ENCODE results near the gene GET3.
A peak's percentile ranks its signal among the peaks of the same experiment; 100 is the strongest.
"Not testable (repeated sequence)": the region's sequence is repeated elsewhere in the genome, so short reads cannot be mapped to it uniquely, and the experiment has no call there.

The GET3 gene

DNA sequence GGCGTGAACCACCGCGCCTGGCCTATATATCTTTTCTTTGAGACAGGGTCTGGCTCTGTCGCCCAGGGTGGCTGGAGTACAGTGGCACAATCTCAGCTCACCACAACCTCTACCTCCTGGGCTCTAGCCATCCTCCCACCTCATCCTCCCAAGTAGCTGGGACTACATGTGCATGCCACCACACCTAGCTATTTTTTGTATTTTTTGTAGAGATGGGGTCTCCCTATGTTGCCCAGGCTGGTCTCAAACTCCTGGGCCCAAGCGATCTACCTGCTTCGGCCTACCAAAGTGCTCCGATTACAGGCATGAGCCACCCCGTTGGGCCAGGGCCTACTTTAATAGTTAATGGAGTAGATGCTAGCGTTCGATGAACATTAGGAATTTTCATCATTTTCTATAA lies 17.0 kb upstream of the GET3 start:
- no peak for DNase-seq

DNA sequence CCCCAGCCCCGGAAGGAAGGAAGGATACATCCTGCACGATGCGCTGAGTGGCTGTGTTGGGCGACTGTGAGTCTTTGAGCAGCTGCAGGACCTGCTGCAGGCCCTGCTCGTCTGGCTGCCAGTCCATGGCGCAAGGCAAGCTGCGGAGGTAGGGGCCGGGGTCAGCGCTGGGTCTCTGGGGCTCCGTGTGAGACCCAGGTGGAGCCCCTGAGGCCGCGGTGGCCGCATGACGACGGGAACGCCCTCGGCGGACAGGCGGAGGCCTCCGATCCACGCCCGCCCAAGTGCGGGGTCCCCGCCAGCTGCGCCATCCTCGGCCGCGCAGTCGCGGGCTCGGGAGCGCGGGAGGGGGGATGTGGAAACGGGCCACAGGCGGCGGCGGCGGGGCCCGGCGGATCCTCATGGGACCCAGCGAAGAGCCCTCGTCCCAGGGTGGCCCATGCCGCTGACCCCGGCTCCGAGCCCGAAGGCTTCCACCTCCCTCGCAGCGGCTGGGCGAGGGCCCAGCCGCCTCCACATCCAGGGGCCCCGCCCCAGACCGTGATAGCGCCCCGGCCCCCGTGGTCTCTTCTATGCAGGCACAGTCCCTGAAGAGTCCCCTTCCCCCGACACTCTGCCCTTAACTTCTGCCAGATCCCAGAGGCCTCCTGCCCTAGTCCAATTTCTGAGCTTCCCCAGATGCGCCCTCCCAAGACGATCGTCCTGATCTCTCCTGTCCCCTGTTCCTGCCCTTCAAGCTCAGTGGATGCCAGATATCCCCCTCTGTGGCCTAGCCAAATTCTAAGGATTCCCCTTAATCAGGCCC lies 16.2 kb upstream of the GET3 start:
- DNase-seq: no peak

DNA sequence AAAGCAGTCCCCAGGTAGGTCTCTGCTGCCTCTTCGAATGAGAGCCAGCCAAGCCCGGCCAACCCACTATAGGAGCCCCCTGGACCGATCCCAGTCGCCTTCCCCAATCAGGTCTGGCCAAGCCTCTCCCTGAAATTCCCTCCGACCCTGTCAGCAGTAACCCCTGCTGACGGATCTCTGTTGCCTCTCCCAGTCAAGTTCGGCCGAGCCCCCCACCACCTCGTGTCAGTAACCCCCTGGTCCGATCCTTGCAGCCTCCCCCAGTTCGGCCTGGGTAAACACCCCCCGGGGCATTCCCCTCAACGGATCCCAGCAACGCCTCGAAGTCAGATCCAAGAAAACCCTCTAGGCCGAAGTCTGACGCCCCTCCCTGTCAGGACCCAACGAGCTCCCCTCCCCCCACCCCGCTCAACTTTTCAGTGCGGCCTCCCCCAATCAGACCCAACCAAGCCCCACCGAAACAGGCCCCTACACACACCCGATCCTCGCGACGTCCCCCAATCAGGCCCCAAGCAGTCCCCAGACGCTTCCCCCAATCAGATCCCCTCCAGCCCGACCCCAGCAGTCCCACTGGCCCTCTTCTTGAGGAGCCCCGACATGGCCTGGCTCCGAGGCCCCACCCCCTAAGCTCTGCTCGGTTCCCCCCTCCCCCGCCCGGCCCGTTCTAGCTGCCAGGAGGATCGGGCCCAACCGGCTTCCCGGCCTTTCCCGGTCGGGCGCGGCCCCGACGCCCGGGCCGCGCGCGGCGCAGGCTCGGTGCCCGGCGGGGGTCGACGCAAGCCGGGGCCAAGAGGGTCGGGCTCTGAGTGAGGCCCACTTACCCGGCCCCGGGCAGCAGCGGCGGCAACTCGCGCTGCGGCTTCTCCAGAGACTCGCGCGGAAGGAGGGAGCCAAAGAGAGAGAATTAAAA lies 15.4 kb upstream of the GET3 start:
- DNase-seq: peak; percentile 75

DNA sequence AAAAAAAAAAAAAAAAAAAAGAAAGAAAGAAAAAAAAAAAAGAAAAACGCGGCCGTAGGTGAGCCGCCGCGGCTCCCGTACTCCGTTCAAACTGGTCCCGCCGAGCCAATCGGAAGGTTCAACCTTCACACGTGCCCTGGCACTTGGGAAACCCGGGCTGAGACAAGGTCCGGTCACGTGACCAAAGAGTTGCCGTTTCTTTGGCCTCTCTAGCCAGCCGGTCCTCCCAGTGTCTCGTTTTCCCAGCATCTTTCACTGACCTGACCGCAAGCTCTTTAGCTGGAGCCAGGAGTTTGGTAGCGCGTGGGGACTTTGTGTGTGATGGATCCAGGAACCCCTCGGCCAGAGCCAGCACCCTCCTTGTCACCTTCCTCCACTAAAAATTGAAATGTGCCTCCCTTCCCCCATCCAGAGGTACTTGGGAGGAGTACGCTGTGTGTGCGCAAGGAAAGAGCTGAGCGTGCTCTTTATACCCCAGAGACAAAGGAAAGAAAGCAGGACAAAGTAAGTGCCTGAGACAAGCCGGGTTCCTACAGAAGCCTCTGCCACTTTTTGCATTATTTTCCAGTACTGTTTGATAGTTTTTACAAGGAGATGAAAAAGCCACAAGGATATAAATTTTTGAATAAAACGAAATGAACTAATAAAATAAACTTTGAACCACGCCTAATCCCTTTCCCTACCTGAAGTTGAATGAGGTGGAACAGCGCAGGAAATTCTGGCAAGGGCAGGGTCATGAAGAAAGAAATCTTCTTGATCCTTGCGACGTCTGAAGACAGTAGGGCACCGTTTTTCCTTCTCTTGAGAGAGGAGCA lies 14.5 kb upstream of the GET3 start:
- DNase-seq: peak; percentile 100

DNA sequence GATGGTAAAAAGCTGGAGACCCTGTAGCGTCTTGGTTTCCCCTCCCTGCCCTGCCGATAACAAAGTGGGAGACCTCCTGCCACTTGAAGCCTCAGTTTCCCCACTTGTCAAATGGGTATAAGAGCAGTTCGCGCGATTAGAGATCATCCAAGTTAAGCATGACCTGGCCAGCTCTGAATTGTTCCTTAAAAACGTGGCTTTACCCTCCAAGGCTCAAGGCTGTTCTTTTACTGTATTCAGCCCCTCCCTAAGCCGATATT lies 14.0 kb upstream of the GET3 start:
- DNase-seq: no peak

DNA sequence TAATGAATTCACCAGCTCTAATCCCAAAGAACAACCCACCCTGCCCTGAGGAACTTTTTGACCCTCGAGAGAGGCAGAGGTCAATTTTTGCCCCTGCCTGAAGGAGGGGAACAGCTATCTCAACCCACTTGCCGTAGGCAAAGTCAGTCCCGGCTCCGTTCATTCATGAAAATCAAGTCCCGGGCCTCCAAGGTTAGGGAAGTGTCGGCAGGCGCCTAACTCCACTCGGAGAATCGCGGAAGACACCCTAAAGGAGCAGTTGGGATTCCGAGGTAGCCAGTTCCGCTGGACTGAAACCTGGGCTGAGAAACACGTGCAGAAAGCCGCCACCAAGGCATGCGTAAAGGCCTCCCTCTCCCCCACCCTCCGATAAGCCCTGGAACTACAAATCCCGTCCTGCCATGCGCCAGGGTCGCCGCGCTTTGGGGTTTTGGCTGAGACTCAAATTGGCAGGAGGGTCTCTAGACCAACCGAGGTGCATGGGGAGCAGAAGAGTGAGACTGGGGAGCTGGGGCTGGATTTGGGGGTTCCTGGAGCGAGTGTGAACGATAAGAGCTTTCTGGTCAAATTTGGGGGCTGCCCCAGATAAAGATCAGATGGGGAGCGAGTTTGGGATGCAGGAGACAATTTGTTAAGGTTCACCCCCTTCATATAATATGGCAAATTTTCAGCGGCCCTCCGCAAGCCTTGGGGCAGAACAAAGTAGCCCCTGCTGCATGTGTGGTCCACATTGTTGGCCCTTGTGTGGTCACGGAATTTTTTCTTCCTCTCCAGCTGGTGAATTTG lies 13.5 kb upstream of the GET3 start, which contains the start of gene TNPO2:
TSS of gene TNPO2 (minus strand) at position 292 of the 786 bp plus-strand sequence. CDS start 2,955 bp downstream, outside the sequence.
- peak; percentile 64 for DNase-seq

DNA sequence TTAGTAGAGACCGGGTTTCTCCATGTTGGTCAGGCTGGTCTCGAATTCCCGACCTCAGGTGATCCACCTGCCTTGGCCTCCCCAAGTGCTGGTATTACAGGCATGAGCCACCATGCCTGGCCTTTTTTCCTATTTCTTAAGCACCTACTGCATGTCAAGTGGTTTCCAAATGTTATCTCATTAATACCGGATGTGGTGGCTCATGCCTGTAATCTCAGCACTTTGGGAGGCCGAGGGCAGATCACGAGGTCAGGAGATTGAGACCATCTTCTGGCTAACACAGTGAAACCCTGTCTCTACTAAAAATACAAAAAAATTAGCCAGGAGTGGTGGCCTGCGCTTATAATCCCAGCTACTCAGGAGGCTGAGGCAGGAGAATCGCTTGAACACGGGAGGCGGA lies 11.7 kb upstream of the GET3 start:
- not testable (repeated sequence) for DNase-seq

DNA sequence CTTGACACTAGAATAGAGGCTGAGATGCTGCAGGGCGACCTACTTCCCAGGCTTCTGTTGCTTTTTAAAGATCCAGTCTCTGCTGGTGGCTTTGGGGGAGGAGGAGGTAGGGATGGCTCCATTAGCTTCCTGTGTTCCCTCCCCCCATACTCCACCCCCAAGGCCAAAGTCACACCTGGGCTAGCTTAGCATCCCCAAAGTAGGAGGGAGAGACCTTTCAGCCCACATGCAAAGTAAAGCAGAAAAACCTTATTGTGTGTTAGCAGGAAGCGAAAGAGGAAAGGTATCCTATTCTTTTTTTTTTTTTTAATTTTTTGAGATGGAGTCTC lies 10.3 kb upstream of the GET3 start:
- no peak for DNase-seq

DNA sequence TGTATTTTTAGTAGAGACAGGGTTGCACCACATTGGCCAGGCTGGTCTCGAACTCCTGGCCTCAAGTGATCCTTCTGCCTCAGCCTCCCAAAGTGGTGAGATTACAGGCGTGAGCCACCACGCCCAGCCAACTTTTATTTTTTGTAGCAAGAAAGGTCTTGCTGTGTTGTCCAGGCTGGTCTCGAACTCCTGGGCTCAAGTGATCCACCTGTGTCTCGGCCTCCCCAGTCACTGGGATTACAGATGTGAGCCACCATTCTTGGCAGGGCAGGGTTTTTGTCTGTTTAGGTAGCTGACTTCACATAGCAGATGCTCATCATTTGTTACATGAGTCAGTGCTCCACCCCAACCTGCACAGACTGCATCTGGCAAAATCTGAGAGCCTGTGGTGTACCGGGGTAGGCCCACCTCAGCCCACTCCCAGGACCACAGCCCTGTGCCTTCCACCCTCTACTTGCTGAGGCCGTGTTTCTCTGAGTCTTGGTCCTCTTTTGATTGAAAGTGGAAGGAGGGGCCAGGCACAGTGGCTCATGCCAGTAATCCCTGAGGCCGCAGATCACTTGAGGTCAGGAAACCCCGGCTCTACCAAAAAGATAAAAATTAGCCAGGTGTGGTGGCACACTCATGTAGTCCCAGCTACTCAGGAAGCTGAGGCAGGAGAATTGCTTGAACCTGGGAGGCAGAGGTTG lies 9.4 kb upstream of the GET3 start:
- no peak for DNase-seq

DNA sequence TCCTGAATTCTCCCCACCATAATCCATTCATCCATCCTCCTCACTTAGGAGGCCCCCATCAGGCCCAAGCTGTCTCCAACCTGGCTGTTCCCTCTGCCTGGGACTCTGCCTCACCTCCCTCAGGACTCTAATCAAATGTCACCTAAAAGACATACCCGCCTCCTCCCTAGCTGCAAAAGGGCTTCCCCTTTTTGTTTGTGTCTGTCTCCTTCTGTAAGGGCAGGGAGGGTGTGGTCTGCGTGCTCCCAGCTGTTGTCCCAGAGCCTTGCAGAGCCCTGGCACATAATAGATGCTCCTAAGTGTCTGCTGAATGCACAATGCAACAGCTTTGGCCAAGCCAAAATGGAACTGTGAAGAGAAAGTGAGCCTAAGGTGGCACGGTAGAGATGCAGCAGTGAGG lies 7.2 kb upstream of the GET3 start:
- DNase-seq: no peak

DNA sequence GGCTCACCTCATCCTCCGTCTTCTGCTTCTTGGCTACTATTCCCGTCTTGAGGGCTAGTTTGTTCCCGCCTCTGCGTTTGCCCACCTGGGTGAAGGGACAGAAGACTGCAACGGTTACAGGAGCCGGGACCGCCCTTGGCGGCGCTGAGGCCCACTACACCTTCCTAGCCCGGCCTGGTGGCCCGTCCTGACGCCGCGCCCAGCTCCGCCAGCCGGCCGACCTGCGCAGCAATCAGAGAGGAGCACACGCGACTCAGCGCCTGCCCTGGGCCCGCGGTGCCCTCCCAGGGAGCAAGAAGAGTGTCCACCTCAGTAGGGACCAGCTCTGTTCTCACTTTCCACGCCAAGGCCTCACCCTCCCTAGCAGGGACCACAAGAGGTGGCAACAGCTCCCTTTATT lies 6.0 kb upstream of the GET3 start:
- DNase-seq: no peak

DNA sequence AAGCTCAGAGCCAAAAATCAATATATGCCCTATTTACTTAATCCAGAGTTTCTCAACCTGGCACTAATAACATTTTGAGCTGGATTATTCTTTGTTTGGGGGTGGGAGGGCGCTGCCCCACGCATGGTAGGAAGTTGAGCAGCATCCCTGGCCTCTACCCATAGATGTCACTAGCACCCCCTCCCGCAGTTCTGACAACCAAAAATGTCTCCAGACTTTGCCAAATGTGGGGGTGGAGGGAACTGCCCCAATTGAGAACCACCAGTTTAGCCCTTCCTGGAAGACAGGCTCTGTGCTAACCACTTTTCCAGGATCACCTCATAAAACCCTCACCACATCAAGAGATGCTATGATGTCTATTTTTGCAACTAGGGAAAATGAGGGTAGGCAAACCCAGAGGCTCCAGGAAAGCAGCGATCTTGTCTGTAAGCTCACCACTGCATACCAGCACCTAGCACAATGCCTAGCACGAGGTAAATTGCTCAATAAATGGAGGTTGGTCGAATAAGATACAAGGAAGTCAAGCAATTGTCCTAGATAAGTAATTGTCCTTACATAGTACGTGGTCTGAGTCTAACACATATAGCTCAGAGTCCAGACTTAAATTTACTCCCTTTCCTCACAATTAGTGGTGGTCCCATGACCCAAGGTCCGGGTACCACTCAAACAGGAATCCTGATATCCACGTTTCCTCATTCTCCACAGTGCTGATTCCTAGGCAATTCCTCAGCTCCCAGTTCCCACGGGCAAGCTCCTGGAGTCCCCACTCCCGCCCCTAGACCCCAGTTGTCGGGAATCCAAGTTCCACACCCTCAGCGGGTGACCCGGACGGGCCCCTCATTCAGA lies 3.7 kb upstream of the GET3 start:
- DNase-seq: peak; percentile 59

DNA sequence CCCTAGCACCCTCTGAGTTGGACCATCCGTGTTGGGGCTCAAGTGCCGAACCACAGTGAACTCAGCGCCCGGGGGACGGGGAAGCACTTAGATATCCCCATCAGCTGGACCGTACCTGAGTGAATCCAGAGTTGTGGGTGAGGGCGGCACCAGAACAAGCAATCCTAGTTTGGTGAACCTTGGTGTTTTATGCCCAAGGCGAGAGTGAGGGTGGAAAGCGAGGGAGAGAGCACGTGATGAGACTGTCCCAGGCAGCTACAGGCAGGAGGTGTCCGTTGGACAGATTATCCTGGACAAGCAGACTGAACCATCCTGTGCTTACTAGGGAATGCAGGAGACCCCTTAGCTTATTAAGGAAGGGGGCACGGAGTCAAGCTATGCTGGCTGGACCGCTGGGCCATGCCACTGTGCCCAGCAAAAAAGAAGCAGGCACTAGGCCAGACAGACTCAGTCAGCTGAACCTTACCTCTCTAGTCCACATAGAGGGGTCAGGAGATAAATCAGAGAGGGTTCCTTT lies 596 bp downstream of the GET3 start:
- no peak for DNase-seq

DNA sequence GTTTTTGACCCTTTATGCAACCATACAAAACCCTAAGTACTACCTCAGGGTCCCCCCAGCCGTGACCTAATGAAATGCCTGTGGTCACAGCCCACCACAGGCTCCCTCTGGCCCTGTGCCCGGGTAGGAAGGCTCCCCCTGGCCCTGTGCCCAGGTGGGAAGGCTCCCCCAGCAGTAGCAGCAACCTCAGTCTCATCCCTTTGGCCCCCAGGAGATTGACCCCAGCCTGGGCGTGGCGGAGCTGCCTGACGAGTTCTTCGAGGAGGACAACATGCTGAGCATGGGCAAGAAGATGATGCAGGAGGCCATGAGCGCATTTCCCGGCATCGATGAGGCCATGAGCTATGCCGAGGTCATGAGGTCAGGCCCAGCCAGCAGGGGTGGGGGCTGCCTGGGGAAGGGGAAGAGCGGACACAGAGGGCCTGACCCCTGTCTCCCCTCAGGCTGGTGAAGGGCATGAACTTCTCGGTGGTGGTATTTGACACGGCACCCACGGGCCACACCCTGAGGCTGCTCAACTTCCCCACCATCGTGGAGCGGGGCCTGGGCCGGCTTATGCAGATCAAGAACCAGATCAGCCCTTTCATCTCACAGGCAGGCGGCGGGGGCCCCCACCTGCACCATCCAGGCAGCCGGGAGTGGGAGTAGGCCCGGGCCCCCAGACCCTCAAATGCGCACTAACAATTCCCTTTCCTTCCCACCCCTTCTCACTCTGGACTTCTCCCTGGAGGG lies 8.0 kb downstream of the GET3 start:
- DNase-seq: peak; percentile 42

DNA sequence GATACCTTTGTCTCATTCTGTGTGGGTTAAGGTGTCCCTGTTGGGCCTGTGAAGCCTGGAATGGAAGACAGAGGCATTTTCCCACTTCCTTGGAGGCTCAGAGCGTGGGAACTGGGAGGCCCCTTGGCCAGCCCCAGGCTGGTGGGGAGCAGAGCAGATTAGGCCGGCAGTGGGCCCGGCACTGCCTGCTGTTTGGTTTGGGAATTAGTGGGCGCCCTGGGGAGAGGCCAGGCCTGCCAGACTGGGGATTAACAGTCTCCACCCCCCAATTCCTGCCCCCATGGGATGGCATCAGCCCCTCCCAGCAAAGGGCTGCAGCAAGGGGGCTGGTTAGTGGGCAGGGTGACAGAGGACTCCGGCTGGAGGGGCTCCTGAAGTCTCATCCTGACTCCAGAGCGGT lies 11.2 kb downstream of the GET3 start:
- no peak for DNase-seq

DNA sequence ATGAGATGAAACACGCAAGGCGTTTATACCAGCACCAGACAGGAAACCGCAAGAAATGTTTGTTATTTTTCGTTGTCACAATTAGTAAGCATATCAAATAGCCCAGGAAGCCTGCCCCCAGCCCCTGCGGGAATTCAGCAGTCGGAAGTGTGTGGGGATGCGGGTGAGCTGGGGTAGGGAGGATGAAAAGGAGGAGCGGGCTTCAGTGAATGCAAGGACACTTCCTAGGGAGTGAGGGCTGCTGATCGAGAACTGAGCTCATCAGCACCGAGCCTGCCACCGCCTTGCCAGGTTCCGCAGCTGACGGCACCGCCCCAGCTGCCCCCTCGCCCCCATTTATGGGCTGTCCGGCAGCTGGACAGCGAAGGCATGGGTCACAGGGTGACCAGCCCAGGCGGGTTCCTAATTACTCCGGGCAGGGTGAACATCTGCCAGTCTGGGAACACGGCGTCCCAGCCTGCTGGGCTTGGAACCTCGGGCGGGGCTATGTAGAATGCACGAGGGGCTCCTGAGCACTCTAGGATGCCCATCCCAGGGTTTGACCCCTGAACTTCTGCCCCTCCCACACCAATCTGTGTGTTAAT lies 12.7 kb downstream of the GET3 start:
- peak; percentile 29 for DNase-seq

DNA sequence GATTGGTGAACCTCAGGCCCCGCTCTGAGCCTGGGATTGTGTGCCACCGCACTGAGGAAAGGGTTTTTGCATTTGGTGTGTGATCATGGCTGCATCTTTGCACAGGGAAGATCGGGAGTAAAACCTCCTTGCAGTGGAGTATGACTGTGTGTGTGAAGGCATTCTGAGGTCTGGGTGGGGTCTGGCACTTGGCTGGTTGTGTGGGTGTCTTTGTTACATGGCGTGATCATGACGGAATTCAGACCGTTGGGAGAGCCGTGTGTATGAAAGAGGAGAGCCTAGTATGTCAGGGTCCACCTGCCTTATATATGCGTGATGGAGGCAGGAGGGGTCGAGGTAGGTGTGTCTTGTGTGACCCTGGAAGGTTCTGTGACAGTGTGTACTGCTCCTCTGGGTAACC lies 13.6 kb downstream of the GET3 start:
- no peak for DNase-seq

DNA sequence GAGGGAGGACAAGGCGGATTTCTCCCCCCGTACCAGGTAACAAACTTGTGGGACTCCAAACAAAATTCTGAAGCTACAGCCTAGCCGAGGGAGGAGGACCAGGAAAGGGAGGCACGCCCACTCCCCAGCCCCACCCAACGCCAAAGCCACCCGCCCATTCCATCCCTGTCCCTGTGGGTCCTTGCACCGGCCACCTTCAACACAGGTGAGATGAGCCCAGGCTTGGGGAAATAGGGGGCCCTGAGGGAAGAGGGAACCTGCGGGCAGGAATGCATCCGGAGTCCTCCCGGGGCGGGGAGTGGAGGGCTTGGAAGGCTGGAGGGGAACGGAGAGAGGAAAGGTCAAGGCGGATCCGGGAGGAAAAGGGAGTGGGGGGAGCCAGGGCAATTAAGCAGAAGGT lies 14.3 kb downstream of the GET3 start, which contains the start of gene BEST2:
TSS of gene BEST2 (plus strand) at position 157 of the 400 bp plus-strand sequence. CDS start 802 bp downstream, outside the sequence.
- DNase-seq: no peak

DNA sequence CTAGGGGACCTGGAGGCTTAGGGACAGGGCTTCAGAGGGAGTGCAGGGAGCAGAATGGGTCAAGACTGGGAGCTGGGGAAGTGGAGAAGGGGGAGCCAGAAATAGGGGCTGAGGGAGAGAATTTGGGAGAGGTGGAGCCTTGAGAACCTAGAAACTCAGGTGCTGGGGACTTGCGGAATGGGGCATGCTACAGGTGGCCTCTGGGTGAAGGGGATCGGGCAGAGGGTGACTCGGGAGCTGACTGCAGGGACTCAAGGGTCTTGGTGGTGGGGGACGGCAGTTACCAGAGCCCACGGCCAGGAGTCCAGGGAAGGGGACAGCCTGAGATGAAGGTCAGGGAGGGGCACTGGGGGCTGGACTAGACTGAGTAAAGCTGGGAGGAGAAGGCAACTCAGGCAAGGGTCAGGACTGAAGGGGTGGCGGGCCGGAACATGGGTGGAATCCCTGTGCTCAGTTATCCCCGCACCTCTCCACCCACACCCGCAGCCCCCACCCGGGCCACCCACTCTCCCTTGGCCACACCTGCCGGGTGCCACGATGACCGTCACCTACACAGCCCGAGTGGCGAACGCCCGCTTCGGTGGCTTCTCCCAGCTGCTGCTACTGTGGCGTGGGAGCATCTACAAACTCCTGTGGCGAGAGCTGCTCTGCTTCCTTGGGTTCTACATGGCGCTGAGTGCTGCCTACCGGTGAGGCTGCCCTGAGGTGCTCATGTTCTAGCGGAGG lies 14.9 kb downstream of the GET3 start:
- no peak for DNase-seq

Data from fibroblast of skin of scalp (primary cell).